SJSA1 (cell line): Measurements from ENCODE around the gene FAM107B. TPM values are rescaled to one million over a fixed set of nuclear protein-coding genes. Genes with fewer than 3 reads are reported as not detected.

Experiments
- DNase-seq, 2 experiments: peaks; one replicate each; pipeline ENCODE4 v3.0.0-alpha.2; 2015 to 2020; ENCODE audit warnings: low spot score in 2 of 2, low read depth in 1 of 2
- H3K27ac ChIP-seq: fragments of 250-450 bp; sonication (Bioruptor Pico); 2 replicates; pipeline ENCODE4 v1.5.1; 2020; ENCODE audit warnings: mild to moderate bottlenecking, moderate library complexity
- H3K27me3 ChIP-seq: fragments of 250-450 bp; sonication (Bioruptor Pico); replicated peaks from 2 replicates; pipeline ENCODE4 v1.5.1; 2020; ENCODE audit warnings: mild to moderate bottlenecking, moderate library complexity
- H3K36me3 ChIP-seq: fragments of 250-450 bp; sonication (Bioruptor Pico); 2 replicates; pipeline ENCODE4 v1.5.1; 2020; ENCODE audit warnings: mild to moderate bottlenecking
- H3K4me1 ChIP-seq: fragments of 250-450 bp; sonication (Bioruptor Pico); replicated peaks from 2 replicates; pipeline ENCODE4 v1.6.1; 2021; ENCODE audit warnings: mild to moderate bottlenecking
- H3K4me3 ChIP-seq: fragments of 250-450 bp; sonication (Bioruptor Pico); 2 replicates; pipeline ENCODE4 v1.5.1; 2020; ENCODE audit warnings: mild to moderate bottlenecking
- H3K9me3 ChIP-seq: fragments of 250-450 bp; sonication (Bioruptor Pico); replicated peaks from 2 replicates; pipeline ENCODE4 v1.5.1; 2020; ENCODE audit warnings: mild to moderate bottlenecking
- total RNA-seq: library from RNA; depleted of rRNA; stranded (reverse); fragments of >200 nt; shearing (Covaris generic); gene quantifications from 2 replicates; pipeline ENCODE4 v1.2.3, GENCODE V29; 2014

FAM107B gene
- total RNA-seq, 1 experiment from 2014 or later = 31.9 TPM

- peaks cover 8% of the 10 kb centered on the region; the same call in 1 of the 2 replicates for H3K4me1 ChIP-seq
- H3K27me3 ChIP-seq = no peaks in the 10 kb centered on the region
- H3K4me3 ChIP-seq = no peak overlapping the region
- no peaks in the 10 kb centered on the region for H3K36me3 ChIP-seq
- no peaks in the 10 kb centered on the region for H3K9me3 ChIP-seq
- no peak for DNase-seq
- no peak overlapping the region for H3K27ac ChIP-seq
These were observed 156.0 kb downstream of the FAM107B start for GRCh38 chr10:14618674-14619073.

GRCh38 chr10:14617852-14618251 lies 156.8 kb downstream of the FAM107B start:
- no peak overlapping the region for H3K27ac ChIP-seq
- no peak for DNase-seq
- H3K27me3 ChIP-seq = no peaks in the 10 kb centered on the region
- no peak overlapping the region for H3K4me3 ChIP-seq
- peaks cover 8% of the 10 kb centered on the region; the same call in 1 of the 2 replicates for H3K4me1 ChIP-seq
- no peaks in the 10 kb centered on the region for H3K9me3 ChIP-seq
- no peaks in the 10 kb centered on the region for H3K36me3 ChIP-seq

- Histone ChIP-seq H3K4me1 (peaks cover 8% of the 10 kb centered on the region; the same call in 1 of the 2 replicates), H3K27ac (no peak overlapping the region), H3K36me3 (no peaks in the 10 kb centered on the region), H3K9me3 (no peaks in the 10 kb centered on the region), H3K4me3 (no peak overlapping the region), H3K27me3 (no peaks in the 10 kb centered on the region)
- DNase-seq = no peak
These were observed 157.6 kb downstream of the FAM107B start for GRCh38 chr10:14616955-14617730.

GRCh38 chr10:14616465-14616864 lies 158.2 kb downstream of the FAM107B start:
- H3K36me3 ChIP-seq = no peaks in the 10 kb centered on the region
- DNase-seq = no peak
- no peaks in the 10 kb centered on the region for H3K27me3 ChIP-seq
- no peaks in the 10 kb centered on the region for H3K9me3 ChIP-seq
- H3K27ac ChIP-seq = no peak overlapping the region
- H3K4me3 ChIP-seq = no peak overlapping the region
- peaks cover 8% of the 10 kb centered on the region; the same call in 1 of the 2 replicates for H3K4me1 ChIP-seq

- DNase-seq = no peak
- no peaks in the 10 kb centered on the region for H3K9me3 ChIP-seq
These were observed 161.1 kb downstream of the FAM107B start for GRCh38 chr10:14613588-14613920.

GRCh38 chr10:14612873-14613587 lies 161.7 kb downstream of the FAM107B start:
- Histone ChIP-seq H3K36me3 (no peaks in the 10 kb centered on the region), H3K9me3 (no peaks in the 10 kb centered on the region), H3K27me3 (no peaks in the 10 kb centered on the region), H3K4me3 (no peak overlapping the region), H3K4me1 (peaks cover 7% of the 10 kb centered on the region; the same call in 1 of the 2 replicates), H3K27ac (no peak overlapping the region)
- DNase-seq = no peak

More at GRCh38 chr10:14613588-14613920, 161.1 kb downstream of the FAM107B start:
- H3K4me1 ChIP-seq = peaks cover 8% of the 10 kb centered on the region; the same call in 1 of the 2 replicates
- no peaks in the 10 kb centered on the region for H3K27me3 ChIP-seq
- no peak overlapping the region for H3K27ac ChIP-seq
- no peak overlapping the region for H3K4me3 ChIP-seq
- no peaks in the 10 kb centered on the region for H3K36me3 ChIP-seq

GRCh38 chr10:14611968-14612693 lies 162.6 kb downstream of the FAM107B start:
- Histone ChIP-seq H3K9me3 (no peaks in the 10 kb centered on the region), H3K27me3 (no peaks in the 10 kb centered on the region), H3K27ac (no peak overlapping the region), H3K4me1 (peaks cover 5% of the 10 kb centered on the region; the same call in 1 of the 2 replicates), H3K4me3 (no peak overlapping the region), H3K36me3 (no peaks in the 10 kb centered on the region)
- no peak for DNase-seq

GRCh38 chr10:14609178-14609577 lies 165.5 kb downstream of the FAM107B start:
- H3K36me3 ChIP-seq = no peaks in the 10 kb centered on the region
- no peak overlapping the region for H3K4me3 ChIP-seq
- DNase-seq = no peak
- H3K4me1 ChIP-seq = peaks cover 18% of the 10 kb centered on the region
- no peaks in the 10 kb centered on the region for H3K9me3 ChIP-seq
- no peak overlapping the region for H3K27ac ChIP-seq
- no peaks in the 10 kb centered on the region for H3K27me3 ChIP-seq

- H3K4me1 ChIP-seq = peaks cover 15% of the 10 kb centered on the region
- H3K36me3 ChIP-seq = no peaks in the 10 kb centered on the region; the same call in 1 of the 2 replicates
- no peak overlapping the region for H3K27ac ChIP-seq
- no peaks in the 10 kb centered on the region for H3K9me3 ChIP-seq
- no peaks in the 10 kb centered on the region for H3K27me3 ChIP-seq
- DNase-seq = no peak
- no peak overlapping the region for H3K4me3 ChIP-seq
These were observed 166.2 kb downstream of the FAM107B start for GRCh38 chr10:14608381-14609001.

- H3K36me3 ChIP-seq = peaks cover 5% of the 10 kb centered on the region
- no peak overlapping the region for H3K27ac ChIP-seq
- no peak overlapping the region for H3K4me3 ChIP-seq
- DNase-seq = no peak
- no peaks in the 10 kb centered on the region for H3K27me3 ChIP-seq
- peaks cover 31% of the 10 kb centered on the region for H3K4me1 ChIP-seq
- H3K9me3 ChIP-seq = no peaks in the 10 kb centered on the region
These were observed 168.1 kb downstream of the FAM107B start for GRCh38 chr10:14606633-14607032.

GRCh38 chr10:14605231-14605925 lies 169.3 kb downstream of the FAM107B start:
- Histone ChIP-seq H3K9me3 (no peaks in the 10 kb centered on the region), H3K27me3 (no peaks in the 10 kb centered on the region), H3K36me3 (peaks cover 16% of the 10 kb centered on the region), H3K27ac (peak overlapping the region; percentile 61), H3K4me3 (peak overlapping the region; percentile 70), H3K4me1 (peaks cover 36% of the 10 kb centered on the region)
- peak in 1 of 2 experiments; percentile 57 for DNase-seq

GRCh38 chr10:14604181-14605142 lies 170.2 kb downstream of the FAM107B start:
- DNase-seq = peak; percentile 73 to 78
- H3K9me3 ChIP-seq = no peaks in the 10 kb centered on the region
- H3K27ac ChIP-seq = peak overlapping the region; percentile 61
- peaks cover 23% of the 10 kb centered on the region for H3K36me3 ChIP-seq
- peak overlapping the region; percentile 70 for H3K4me3 ChIP-seq
- peaks cover 36% of the 10 kb centered on the region for H3K4me1 ChIP-seq
- H3K27me3 ChIP-seq = no peaks in the 10 kb centered on the region
